OCI-LY1 (cell line): ENCODE data around the gene ZNF611.
"Not testable (repeated sequence)": the region's sequence is repeated elsewhere in the genome, so short reads cannot be mapped to it uniquely, and the experiment has no call there.

Experiments used
- CTCF ChIP-seq: fragments of 200-600 bp; sonication (generic), shearing (Covaris generic); IDR thresholded peaks from 2 replicates; pipeline ENCODE4 v1.5.1; 2017; ENCODE audit warnings: mild to moderate bottlenecking, antibody characterized with exemption, low read length, moderate library complexity, mixed read lengths
- EZH2 ChIP-seq: fragments of 200-600 bp; sonication (generic), shearing (Covaris generic); IDR thresholded peaks from 2 replicates; pipeline ENCODE4 v1.8.0; 2017; ENCODE audit warnings: borderline replicate concordance, mixed run types, mild to moderate bottlenecking, antibody characterized with exemption, low read length, moderate library complexity, mixed read lengths

- not testable (repeated sequence) for TF ChIP-seq CTCF, EZH2
Measured at GRCh38 chr19:52681216-52681615, 53.6 kb downstream of the ZNF611 start.
